ENCODE results near the gene MAGED2. TPM values are rescaled to one million over a fixed set of nuclear protein-coding genes. Genes with fewer than 3 reads are reported as not detected.

Gene MAGED2
- total RNA-seq, 2 donors from 2014 or later = 261 to 273 TPM

Other genes starting within 250 kb of the MAGED2 start
- gene ITIH6, start 9.5 kb upstream of the MAGED2 start, total RNA-seq = not detected
- gene TRO, start 113.1 kb downstream of the MAGED2 start, total RNA-seq = 100 to 1,000 TPM; 118 to 169 TPM
- 1 to 10 TPM in 1 of 2 donors, under 1 TPM in 1; 0.55 to 1.1 TPM for gene PFKFB1, start 186.4 kb downstream of the MAGED2 start, total RNA-seq
- gene APEX2, start 192.6 kb downstream of the MAGED2 start, total RNA-seq = 10 to 100 TPM; 33.2 to 40.4 TPM
- 1 to 10 TPM in 1 of 2 donors, under 1 TPM in 1; 0.29 to 1.7 TPM for gene ALAS2, start 223.2 kb downstream of the MAGED2 start, total RNA-seq